Sigmoid colon (tissue), 7 donors: ENCODE data around the gene HDDC2. TPM values are rescaled to one million over a fixed set of nuclear protein-coding genes. Genes with fewer than 3 reads are reported as not detected.
A peak's percentile ranks its signal among the peaks of the same experiment; 100 is the strongest.

ENCODE experiments used
- DNase-seq: peaks from one replicate; pipeline ENCODE4 v3.0.0-alpha.2; 2019
- H3K27ac ChIP-seq, 4 donors: fragments of 200-600 bp; sonication (generic); one replicate each; pipeline ENCODE4 v1.5.1; 2016 to 2019; ENCODE audit warnings: mild to moderate bottlenecking in 1 of 4
- H3K27me3 ChIP-seq, 3 donors: fragments of 200-600 bp; sonication (generic); one replicate each; pipeline ENCODE4 v1.5.1; 2019; ENCODE audit warnings: mild to moderate bottlenecking in 1 of 3
- H3K36me3 ChIP-seq, 4 donors: fragments of 200-600 bp; sonication (generic); one replicate each; pipeline ENCODE4 v1.5.1; 2016 to 2019
- H3K4me1 ChIP-seq, 4 donors: fragments of 200-600 bp; sonication (generic); one replicate each; pipeline ENCODE4 v1.5.1; 2017 to 2019
- H3K4me3 ChIP-seq, 4 donors: fragments of 200-600 bp; sonication (generic); one replicate each; pipeline ENCODE4 v1.5.1; 2017 to 2019; ENCODE audit warnings: mild to moderate bottlenecking in 2 of 4, moderate library complexity in 1 of 4
- H3K9me3 ChIP-seq, 4 donors: fragments of 200-600 bp in 3 of 4; sonication (generic) in 3 of 4; one replicate each; pipeline versions ENCODE4 v1.5.1 to v1.6.1; 2013 to 2019
- CTCF ChIP-seq, 4 experiments: fragments of 450-650 bp in 3 of 4; fragments of 200-600 bp in 1 of 4; IDR thresholded peaks; one replicate each; pipeline ENCODE4 v1.5.1; 2016 to 2019; ENCODE audit warnings: antibody characterized with exemption in 4 of 4, mild to moderate bottlenecking in 3 of 4, moderate library complexity in 2 of 4
- EP300 ChIP-seq, 4 donors: sonication (generic); formaldehyde crosslinking; IDR thresholded peaks; one replicate each; pipeline ENCODE4 v1.6.1; 2017; ENCODE audit warnings: antibody characterized with exemption in 4 of 4
- POLR2A ChIP-seq, 2 donors: fragments of 450-650 bp; IDR thresholded peaks; one replicate each; pipeline ENCODE4 v1.6.1; 2016; ENCODE audit warnings: antibody characterized with exemption in 2 of 2, mild to moderate bottlenecking in 2 of 2, moderate library complexity in 2 of 2
- POLR2AphosphoS5 ChIP-seq, 4 donors: sonication (generic); formaldehyde crosslinking; IDR thresholded peaks; one replicate each; pipeline ENCODE4 v1.6.1; 2017; ENCODE audit warnings: antibody characterized with exemption in 4 of 4
- WGBS, 2 donors: extraction: QIAGEN DNeasy Blood & Tissue Kit; methylation state at CpG; one replicate each; pipeline ENCODE4 v1.1.7; 2013; 5-methylcytosine and 5-hydroxymethylcytosine counted together
- intact Hi-C: fragments of 100-400 bp; cut with DNase I; formaldehyde crosslinking; loops from one replicate; pipeline ENCODE4 v1.15.1; 2023
- polyA plus RNA-seq, 3 donors: library from polyadenylated mRNA; stranded (reverse); fragments of 200-250 nt; gene quantifications; one replicate each; pipeline ENCODE4 v1.2.3, GENCODE V29; 2013
- total RNA-seq, 4 donors: library from RNA; depleted of rRNA; stranded (reverse); fragments of >200 nt; gene quantifications; one replicate each; pipeline ENCODE4 v1.1.0, GENCODE V29; 2016
- donor health status: healthy with polysubstance abuse.
- donor health status: Bipolar disorder and iron deficiency.
- donor health status: healthy.

HDDC2 gene
- total and polyA plus RNA-seq, 7 donors, result 39.9 to 82.9 (median 56.1) TPM

GRCh38 chr6:125340991-125341390 is 39.2 kb upstream of the HDDC2 start:
- no peaks in the 10 kb centered on the region for H3K36me3 ChIP-seq
- H3K4me1 ChIP-seq, result no peaks in the 10 kb centered on the region
- TF ChIP-seq POLR2A (IDR thresholded peaks at IDR 0.05) (no peak), CTCF (IDR thresholded peaks at IDR 0.05) (no peak), POLR2AphosphoS5 (IDR thresholded peaks at IDR 0.05) (no peak), EP300 (IDR thresholded peaks at IDR 0.05) (no peak)
- no peak overlapping the region for H3K4me3 ChIP-seq
- no peaks in the 10 kb centered on the region for H3K9me3 ChIP-seq
- intact Hi-C loops, result no loop called here
- DNase-seq, result no peak
- no peaks in the 10 kb centered on the region for H3K27me3 ChIP-seq
- H3K27ac ChIP-seq, result no peak overlapping the region
- 94 to 96% methylated on average over 2 of the region's 2 CpGs for WGBS, 2 donors

- WGBS, 2 donors, result 82% methylated on average over 3 of the region's 3 CpGs
- H3K27ac ChIP-seq, result peak overlapping the region in 1 of 4 donors; percentile 6
Observed at GRCh38 chr6:125340175-125340835, 38.5 kb upstream of the HDDC2 start.

GRCh38 chr6:125339653-125340052 is 37.9 kb upstream of the HDDC2 start:
- Histone ChIP-seq H3K27ac (no peak overlapping the region), H3K27me3 (no peaks in the 10 kb centered on the region), H3K4me1 (no peaks in the 10 kb centered on the region), H3K4me3 (no peak overlapping the region), H3K36me3 (no peaks in the 10 kb centered on the region), H3K9me3 (no peaks in the 10 kb centered on the region)
- intact Hi-C loops, result no loop called here
- DNase-seq, result no peak
- WGBS, 2 donors, result 56 to 64% methylated on average over 1 of the region's 1 CpG
- TF ChIP-seq CTCF (IDR thresholded peaks at IDR 0.05) (no peak), EP300 (IDR thresholded peaks at IDR 0.05) (no peak), POLR2A (IDR thresholded peaks at IDR 0.05) (no peak), POLR2AphosphoS5 (IDR thresholded peaks at IDR 0.05) (no peak)

More at GRCh38 chr6:125340175-125340835, 38.5 kb upstream of the HDDC2 start:
- Histone ChIP-seq H3K4me1 (no peaks in the 10 kb centered on the region), H3K4me3 (no peak overlapping the region), H3K9me3 (no peaks in the 10 kb centered on the region), H3K27me3 (no peaks in the 10 kb centered on the region), H3K36me3 (no peaks in the 10 kb centered on the region)
- intact Hi-C loops, result no loop called here
- DNase-seq, result no peak
- TF ChIP-seq POLR2A (IDR thresholded peaks at IDR 0.05) (no peak), POLR2AphosphoS5 (IDR thresholded peaks at IDR 0.05) (no peak), CTCF (IDR thresholded peaks at IDR 0.05) (no peak), EP300 (IDR thresholded peaks at IDR 0.05) (no peak)

GRCh38 chr6:125338381-125338780 is 36.6 kb upstream of the HDDC2 start:
- intact Hi-C loops, result no loop called here
- Histone ChIP-seq H3K9me3 (no peaks in the 10 kb centered on the region), H3K27ac (no peak overlapping the region), H3K36me3 (no peaks in the 10 kb centered on the region), H3K4me3 (no peak overlapping the region), H3K4me1 (no peaks in the 10 kb centered on the region), H3K27me3 (no peaks in the 10 kb centered on the region)
- no peak for DNase-seq
- TF ChIP-seq POLR2AphosphoS5 (IDR thresholded peaks at IDR 0.05) (no peak), EP300 (IDR thresholded peaks at IDR 0.05) (no peak), CTCF (IDR thresholded peaks at IDR 0.05) (no peak)

GRCh38 chr6:125337706-125338105 is 35.9 kb upstream of the HDDC2 start:
- Histone ChIP-seq H3K27me3 (no peaks in the 10 kb centered on the region), H3K9me3 (no peaks in the 10 kb centered on the region), H3K4me1 (no peaks in the 10 kb centered on the region), H3K27ac (no peak overlapping the region), H3K36me3 (no peaks in the 10 kb centered on the region), H3K4me3 (no peak overlapping the region)
- DNase-seq, result no peak
- intact Hi-C loops, result no loop called here
- WGBS, 2 donors, result 91 to 97% methylated on average over 6 of the region's 6 CpGs
- TF ChIP-seq POLR2AphosphoS5 (IDR thresholded peaks at IDR 0.05), result no peak
- TF ChIP-seq POLR2A (IDR thresholded peaks at IDR 0.05), result no peak
- TF ChIP-seq CTCF (IDR thresholded peaks at IDR 0.05), result no peak
